SK-N-MC (cell line): ENCODE data around the gene GALP.

ENCODE experiments used
- DNase-seq: peaks from one replicate; pipeline ENCODE4 v3.0.0-alpha.2; 2011; ENCODE audit warnings: low read depth, low spot score
- H3K27ac ChIP-seq: fragments of 200-600 bp; sonication (generic); 2 replicates; pipeline ENCODE4 v1.5.1; 2016; ENCODE audit warnings: mixed run types
- H3K36me3 ChIP-seq: fragments of 200-600 bp; sonication (generic); 2 replicates; pipeline ENCODE4 v1.6.1; 2017; ENCODE audit warnings: antibody characterized with exemption, low read length, mixed read lengths; ENCODE audit not compliant: insufficient read depth
- H3K4me3 ChIP-seq: fragments of 200-600 bp; sonication (generic); 2 replicates; pipeline ENCODE4 v1.5.1; 2016
- H3K9ac ChIP-seq: fragments of 200-600 bp; sonication (generic); 2 replicates; pipeline ENCODE4 v1.8.0; 2017; ENCODE audit warnings: mixed run types, mixed read lengths; ENCODE audit not compliant: insufficient read length
- H3K9me3 ChIP-seq: fragments of 200-600 bp; sonication (generic); 2 replicates; pipeline ENCODE4 v1.6.1; 2017; ENCODE audit warnings: low read depth, mild to moderate bottlenecking, antibody characterized with exemption, low read length, moderate library complexity, mixed read lengths
- EZH2 ChIP-seq: fragments of 200-600 bp; sonication (generic); IDR thresholded peaks from one replicate; pipeline ENCODE4 v1.6.1; 2017; ENCODE audit warnings: antibody characterized with exemption
- FOXP2 ChIP-seq: optimal IDR thresholded peaks from 2 replicates; pipeline ENCODE3; 2011; ENCODE audit warnings: mild to moderate bottlenecking, moderate library complexity; ENCODE audit not compliant: insufficient read depth; ENCODE audit errors: extremely low read length, control extremely low read depth
- POLR2AphosphoS5 ChIP-seq: IDR thresholded peaks from 2 replicates; pipeline ENCODE4 v1.6.1; 2012; ENCODE audit warnings: mild to moderate bottlenecking, low read depth, low read length, borderline replicate concordance

Gene GALP

DNA sequence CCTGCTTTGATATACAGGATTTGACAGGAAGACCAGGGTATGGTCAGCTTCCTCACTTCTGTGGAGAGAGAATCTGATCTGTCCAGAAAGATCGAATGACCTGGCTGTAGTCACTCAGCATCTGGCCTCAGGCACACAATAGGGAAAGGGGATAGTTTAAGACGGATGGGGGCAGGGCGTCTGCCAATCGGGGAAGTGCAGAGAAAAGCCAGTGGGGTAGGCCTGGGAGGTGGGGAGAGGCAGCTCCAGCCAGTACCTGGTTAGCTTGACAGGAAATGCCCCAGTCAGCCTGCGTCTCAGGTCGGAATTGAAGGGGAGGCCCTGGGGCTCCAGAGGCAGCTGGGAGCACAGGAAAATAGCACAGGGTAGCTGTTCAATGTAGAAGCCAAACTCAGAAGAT lies 22.3 kb upstream of the GALP start:
- no peak for DNase-seq
- Histone ChIP-seq H3K9me3 (no peaks in the 10 kb centered on the region), H3K27ac (peak overlapping the region; percentile 36; the same call in 1 of the 2 replicates), H3K4me3 (no peak overlapping the region), H3K36me3 (peaks cover 9% of the 10 kb centered on the region; the same call in 1 of the 2 replicates), H3K9ac (no peak overlapping the region)
- TF ChIP-seq FOXP2: no peak
- TF ChIP-seq EZH2: no peak
- TF ChIP-seq POLR2AphosphoS5: no peak

DNA sequence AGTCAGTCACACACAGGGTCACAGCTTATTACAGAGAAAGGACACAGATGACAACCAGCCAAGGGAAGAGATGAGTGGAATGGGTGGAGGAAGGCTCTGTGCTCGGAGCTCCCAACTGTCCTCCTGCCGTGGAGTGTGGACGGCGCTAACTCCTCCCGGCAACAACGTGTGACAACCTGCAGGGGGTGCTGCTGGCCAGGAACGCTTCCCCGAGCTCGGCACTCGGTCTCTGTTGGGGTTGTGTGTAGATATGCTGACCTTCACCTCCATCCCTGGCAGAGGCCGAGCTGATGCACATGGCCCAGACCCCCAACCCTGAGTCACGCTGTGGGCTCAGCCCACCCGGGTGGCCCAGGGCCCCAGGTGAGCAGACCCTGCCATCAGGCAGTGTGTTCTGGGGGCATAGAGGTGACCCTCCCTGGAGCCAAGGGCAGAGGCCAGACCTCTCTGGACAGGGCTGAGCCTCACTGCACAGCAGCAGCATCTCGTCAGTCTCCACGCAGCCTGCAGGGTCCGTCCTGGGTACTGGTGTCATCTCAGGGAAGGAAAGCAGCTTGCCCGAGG lies 20.6 kb upstream of the GALP start:
- DNase-seq: no peak
- TF ChIP-seq EZH2 (no peak), FOXP2 (no peak), POLR2AphosphoS5 (no peak)
- Histone ChIP-seq H3K9me3 (no peaks in the 10 kb centered on the region), H3K4me3 (no peak overlapping the region), H3K27ac (no peak overlapping the region), H3K36me3 (peaks cover 16% of the 10 kb centered on the region; the same call in 1 of the 2 replicates), H3K9ac (no peak overlapping the region)

- H3K36me3 ChIP-seq: peaks cover 16% of the 10 kb centered on the region; the same call in 1 of the 2 replicates
- H3K27ac ChIP-seq: no peak overlapping the region
- TF ChIP-seq EZH2 (no peak), FOXP2 (no peak), POLR2AphosphoS5 (no peak)
- no peak for DNase-seq
- H3K9me3 ChIP-seq: no peaks in the 10 kb centered on the region
- no peak overlapping the region for H3K4me3 ChIP-seq
- no peak overlapping the region for H3K9ac ChIP-seq
These were observed 19.0 kb upstream of the GALP start for GRCh38 chr19:56156768-56157167.

- H3K36me3 ChIP-seq: peaks cover 16% of the 10 kb centered on the region; the same call in 1 of the 2 replicates
- TF ChIP-seq FOXP2: no peak
- no peak for TF ChIP-seq POLR2AphosphoS5
- TF ChIP-seq EZH2: no peak
- DNase-seq: no peak
- no peak overlapping the region for H3K4me3 ChIP-seq
- H3K27ac ChIP-seq: no peak overlapping the region
- H3K9me3 ChIP-seq: no peaks in the 10 kb centered on the region
- no peak overlapping the region for H3K9ac ChIP-seq
These were observed 17.5 kb upstream of the GALP start for GRCh38 chr19:56158170-56158757.

- peaks cover 16% of the 10 kb centered on the region; the same call in 1 of the 2 replicates for H3K36me3 ChIP-seq
- TF ChIP-seq POLR2AphosphoS5 (no peak), FOXP2 (no peak), EZH2 (no peak)
These were observed 16.7 kb upstream of the GALP start for GRCh38 chr19:56159009-56159559.

GRCh38 chr19:56159622-56160271 lies 16.1 kb upstream of the GALP start:
- peaks cover 16% of the 10 kb centered on the region; the same call in 1 of the 2 replicates for H3K36me3 ChIP-seq
- no peak overlapping the region for H3K9ac ChIP-seq
- no peaks in the 10 kb centered on the region for H3K9me3 ChIP-seq
- DNase-seq: no peak
- no peak overlapping the region for H3K27ac ChIP-seq
- no peak for TF ChIP-seq FOXP2
- TF ChIP-seq EZH2: no peak
- no peak for TF ChIP-seq POLR2AphosphoS5
- no peak overlapping the region for H3K4me3 ChIP-seq

More at GRCh38 chr19:56159009-56159559, 16.7 kb upstream of the GALP start:
- Histone ChIP-seq H3K27ac (no peak overlapping the region), H3K4me3 (no peak overlapping the region), H3K9me3 (no peaks in the 10 kb centered on the region), H3K9ac (no peak overlapping the region)
- no peak for DNase-seq

DNA sequence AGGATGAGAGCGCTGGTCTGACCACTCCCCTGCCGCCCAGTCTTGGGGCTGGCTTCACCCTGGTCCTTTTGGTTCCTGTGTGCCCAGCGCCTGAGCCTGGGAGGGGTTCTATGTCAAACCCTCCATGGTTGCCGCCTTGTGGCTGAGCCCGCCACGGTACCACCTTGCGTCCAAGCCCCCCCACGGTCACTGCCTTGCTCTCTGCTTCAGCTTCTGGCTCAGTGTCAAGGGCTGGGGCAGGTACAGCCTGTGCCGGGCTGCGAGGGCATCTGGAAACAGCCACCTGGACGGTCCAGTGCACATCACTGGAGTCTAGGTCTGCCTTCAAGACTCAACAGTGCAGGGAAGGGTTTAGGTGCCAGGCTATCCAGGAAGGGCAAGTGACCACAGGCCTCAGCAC lies 14.3 kb upstream of the GALP start:
- Histone ChIP-seq H3K9ac (no peak overlapping the region), H3K36me3 (peaks cover 7% of the 10 kb centered on the region; the same call in 1 of the 2 replicates), H3K4me3 (no peak overlapping the region), H3K9me3 (no peaks in the 10 kb centered on the region), H3K27ac (no peak overlapping the region)
- TF ChIP-seq POLR2AphosphoS5: no peak
- no peak for TF ChIP-seq FOXP2
- no peak for TF ChIP-seq EZH2
- no peak for DNase-seq

GRCh38 chr19:56162258-56162657 lies 13.6 kb upstream of the GALP start:
- Histone ChIP-seq H3K4me3 (no peak overlapping the region), H3K9ac (no peak overlapping the region), H3K36me3 (peaks cover 7% of the 10 kb centered on the region; the same call in 1 of the 2 replicates), H3K9me3 (no peaks in the 10 kb centered on the region), H3K27ac (no peak overlapping the region)
- TF ChIP-seq EZH2: no peak
- no peak for DNase-seq
